IPS-20b (cell line): ENCODE measurements around the gene CLEC18C.
"Not testable (repeated sequence)": the region's sequence is repeated elsewhere in the genome, so short reads cannot be mapped to it uniquely, and the experiment has no call there.

Source experiments
- H3K27ac ChIP-seq: one replicate; pipeline ENCODE4 v1.5.1; 2013; ENCODE audit warnings: low read length
- H3K27me3 ChIP-seq: 2 replicates; pipeline ENCODE4 v1.6.1; 2013; ENCODE audit warnings: mild to moderate bottlenecking, low read length, inconsistent platforms; ENCODE audit not compliant: insufficient read depth
- H3K36me3 ChIP-seq: 2 replicates; pipeline ENCODE4 v1.6.1; 2013; ENCODE audit warnings: low read depth, mild to moderate bottlenecking, inconsistent platforms, low read length, moderate library complexity; ENCODE audit not compliant: insufficient read depth
- H3K4me1 ChIP-seq: 2 replicates; pipeline ENCODE4 v1.6.1; 2013; ENCODE audit warnings: mild to moderate bottlenecking, control low read depth, inconsistent platforms, low read length, moderate library complexity; ENCODE audit not compliant: insufficient read depth
- H3K4me3 ChIP-seq: 2 replicates; pipeline ENCODE4 v1.5.1; 2013; ENCODE audit warnings: mild to moderate bottlenecking, low read length, inconsistent platforms
- H3K9ac ChIP-seq: 2 replicates; pipeline ENCODE4 v1.6.1; 2013; ENCODE audit warnings: low read depth, mild to moderate bottlenecking, inconsistent platforms, low read length, moderate library complexity
- H3K9me3 ChIP-seq: 2 replicates; pipeline ENCODE4 v1.6.1; 2013; ENCODE audit warnings: mild to moderate bottlenecking, low read depth, low read length, inconsistent platforms; ENCODE audit not compliant: insufficient read depth

CLEC18C gene

DNA sequence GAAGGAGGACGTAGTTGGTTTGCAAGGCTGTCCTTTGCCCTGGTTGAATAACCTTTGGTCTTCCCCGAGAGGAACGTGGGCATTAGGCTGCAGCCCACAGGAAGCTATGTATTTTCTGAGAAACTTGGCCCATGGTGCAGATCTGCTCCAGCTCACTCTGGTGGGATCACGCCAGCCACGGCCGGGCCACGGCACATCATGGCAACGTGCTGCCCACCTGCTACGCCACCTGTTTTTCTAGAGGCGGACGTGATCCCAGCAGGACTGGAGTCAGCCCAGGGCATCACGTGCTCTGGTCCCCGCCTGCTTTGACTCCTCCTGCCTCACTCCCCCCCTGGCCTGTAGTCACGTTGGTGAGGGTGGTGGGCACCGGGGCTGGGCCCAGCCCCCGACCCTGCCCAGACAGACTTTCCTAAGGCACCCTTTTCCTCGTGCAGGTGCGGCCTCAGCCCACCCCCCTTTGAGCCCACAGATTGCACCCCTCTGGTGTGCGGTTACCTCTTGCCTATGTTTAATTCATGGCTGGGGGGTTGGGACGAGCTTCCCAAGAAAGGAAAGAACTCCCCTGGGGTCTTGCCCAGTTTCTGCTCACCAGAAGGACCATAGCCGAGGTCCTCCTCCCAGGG is at the start of gene CLEC18C:
TSS of gene CLEC18C (plus strand) at position 576 of the 626 bp plus-strand sequence. CDS start 492 bp downstream, outside the sequence.
- H3K9me3 ChIP-seq, H3K4me1 ChIP-seq, H3K4me3 ChIP-seq, H3K9ac ChIP-seq, H3K27ac ChIP-seq, H3K36me3 ChIP-seq, H3K27me3 ChIP-seq: not testable (repeated sequence)

DNA sequence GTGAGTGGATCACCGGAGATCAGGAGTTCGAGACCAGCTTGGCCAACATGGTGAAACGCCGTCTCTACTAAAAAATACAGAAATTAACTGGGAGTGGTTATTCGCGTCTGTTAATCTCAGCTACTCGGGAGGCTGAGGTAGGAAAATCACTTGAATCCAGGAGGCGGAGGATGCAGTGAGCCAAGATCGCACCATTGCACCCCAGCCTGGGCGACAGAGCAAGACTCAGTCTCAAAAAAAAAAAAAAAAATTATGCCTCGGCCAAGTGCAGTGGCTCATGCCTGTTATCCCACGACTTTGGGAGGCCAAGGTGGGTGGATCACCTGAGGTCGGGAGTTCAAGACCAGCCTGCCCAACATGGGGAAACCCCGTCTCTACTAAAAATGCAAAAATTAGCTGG is 49.8 kb upstream of the CLEC18C start:
- H3K27me3 ChIP-seq, H3K9me3 ChIP-seq, H3K4me1 ChIP-seq, H3K9ac ChIP-seq, H3K27ac ChIP-seq, H3K4me3 ChIP-seq: not testable (repeated sequence)
- peaks cover 53% of the 10 kb centered on the region for H3K36me3 ChIP-seq

DNA sequence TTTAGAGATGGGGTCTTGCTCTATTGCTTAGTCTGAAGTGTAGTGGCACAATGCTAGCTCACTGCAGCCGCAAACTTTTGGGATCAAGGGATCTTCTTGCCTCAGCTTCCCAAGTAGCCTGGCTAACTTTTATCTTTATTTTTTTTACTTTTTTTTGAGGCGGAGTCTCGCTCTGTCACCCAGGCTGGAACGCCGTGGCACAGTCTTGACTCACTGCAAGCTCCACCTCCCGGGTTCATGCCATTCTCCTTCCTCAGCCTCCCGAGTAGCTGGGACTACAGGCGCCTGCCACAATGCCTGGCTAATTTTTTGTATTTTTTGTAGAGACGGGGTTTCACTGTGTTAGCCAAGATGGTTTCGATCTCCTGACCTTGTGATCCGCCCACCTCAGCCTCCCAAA is 47.4 kb upstream of the CLEC18C start:
- H3K4me3 ChIP-seq, H3K4me1 ChIP-seq, H3K27me3 ChIP-seq, H3K27ac ChIP-seq, H3K9me3 ChIP-seq, H3K9ac ChIP-seq: not testable (repeated sequence)
- H3K36me3 ChIP-seq = peaks cover 75% of the 10 kb centered on the region

DNA sequence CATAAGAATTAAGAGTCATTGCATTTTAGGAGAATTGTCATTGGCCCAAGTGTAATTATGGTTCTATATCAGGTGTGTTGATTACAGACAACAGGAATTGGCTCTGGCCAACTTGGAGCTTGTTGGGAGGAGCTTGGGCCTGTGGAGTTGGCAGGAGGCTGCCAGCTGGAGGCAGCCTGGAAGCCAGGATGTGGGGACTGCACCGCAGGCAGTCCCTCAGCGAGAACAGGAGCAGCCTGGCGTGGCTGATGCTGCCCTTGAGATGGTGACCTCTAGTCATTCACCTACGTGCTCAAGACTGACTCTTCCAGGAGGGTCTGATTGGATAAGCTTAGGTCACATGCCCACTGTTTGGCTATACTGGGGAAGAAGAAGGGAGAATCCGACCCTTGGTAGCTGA is 45.9 kb upstream of the CLEC18C start:
- H3K9ac ChIP-seq, H3K4me3 ChIP-seq, H3K27ac ChIP-seq, H3K4me1 ChIP-seq, H3K27me3 ChIP-seq, H3K9me3 ChIP-seq: not testable (repeated sequence)
- H3K36me3 ChIP-seq = peaks cover 76% of the 10 kb centered on the region

DNA sequence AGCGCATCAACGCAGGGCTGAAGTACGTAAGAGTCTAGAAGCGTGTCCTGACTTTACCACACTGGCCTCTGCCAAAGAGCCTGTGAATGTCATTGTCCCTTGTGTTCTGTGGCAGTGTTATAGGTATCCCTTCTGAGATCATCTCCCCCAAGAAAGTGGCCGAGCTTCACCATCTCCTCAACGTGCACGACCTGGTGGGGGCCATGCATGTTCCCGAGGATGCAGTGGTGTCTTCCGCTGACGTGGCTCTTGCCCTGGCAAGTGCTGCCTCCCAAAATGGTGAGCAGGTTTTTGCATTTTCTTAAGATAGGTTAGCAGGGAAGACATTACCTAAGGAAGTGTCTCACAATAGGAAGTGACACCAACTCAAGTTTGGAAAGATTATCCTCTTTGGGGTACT is 44.7 kb upstream of the CLEC18C start:
- H3K4me3 ChIP-seq, H3K9ac ChIP-seq, H3K4me1 ChIP-seq, H3K9me3 ChIP-seq, H3K27ac ChIP-seq, H3K27me3 ChIP-seq: not testable (repeated sequence)
- H3K36me3 ChIP-seq = peaks cover 74% of the 10 kb centered on the region

DNA sequence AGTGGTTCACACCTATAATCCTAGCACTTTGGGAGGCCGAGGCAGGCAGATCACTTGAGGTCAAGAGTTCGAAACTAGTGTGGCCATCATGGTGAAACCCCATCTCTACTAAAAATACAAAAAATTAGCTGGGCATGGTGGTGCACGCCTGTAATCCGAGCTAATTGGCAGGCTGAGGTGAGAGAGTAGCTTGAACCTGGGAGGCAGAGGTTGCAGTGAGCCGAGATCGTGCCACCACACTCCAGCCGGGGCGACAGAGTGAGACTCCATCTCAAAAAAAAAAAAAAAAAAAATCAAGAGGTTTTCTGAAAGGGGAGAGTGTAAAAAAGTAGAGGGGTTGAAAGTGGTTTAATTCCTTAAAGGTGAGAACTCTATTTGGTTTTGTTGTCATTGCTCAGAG is 37.8 kb upstream of the CLEC18C start:
- H3K4me1 ChIP-seq = not testable (repeated sequence)

DNA sequence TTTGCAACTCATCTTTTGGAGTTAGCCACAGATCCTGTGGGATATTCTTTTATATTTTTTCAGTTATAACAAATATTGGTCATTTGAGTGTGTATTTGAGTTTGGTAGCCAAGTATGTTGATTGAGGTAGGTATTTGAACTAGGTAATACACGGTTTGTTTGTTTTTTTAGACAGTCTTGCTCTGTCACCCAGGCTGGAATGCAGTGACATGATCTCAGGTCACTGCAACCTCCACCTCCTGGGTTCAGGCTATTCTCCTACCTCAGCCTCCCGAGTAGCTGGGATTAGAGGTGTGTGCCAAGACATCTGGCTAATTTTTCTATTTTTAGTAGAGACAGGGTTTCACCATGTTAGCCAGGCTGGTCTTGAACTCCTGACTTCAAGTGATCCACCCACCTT is 37.0 kb upstream of the CLEC18C start:
- peaks cover 72% of the 10 kb centered on the region for H3K36me3 ChIP-seq
- H3K27ac ChIP-seq, H3K9ac ChIP-seq, H3K9me3 ChIP-seq, H3K4me1 ChIP-seq, H3K27me3 ChIP-seq, H3K4me3 ChIP-seq: not testable (repeated sequence)

More for the DNA sequence above, 37.8 kb upstream of the CLEC18C start:
- H3K36me3 ChIP-seq = peaks cover 74% of the 10 kb centered on the region
- not testable (repeated sequence) for H3K27me3 ChIP-seq, H3K9me3 ChIP-seq, H3K27ac ChIP-seq, H3K4me3 ChIP-seq, H3K9ac ChIP-seq

DNA sequence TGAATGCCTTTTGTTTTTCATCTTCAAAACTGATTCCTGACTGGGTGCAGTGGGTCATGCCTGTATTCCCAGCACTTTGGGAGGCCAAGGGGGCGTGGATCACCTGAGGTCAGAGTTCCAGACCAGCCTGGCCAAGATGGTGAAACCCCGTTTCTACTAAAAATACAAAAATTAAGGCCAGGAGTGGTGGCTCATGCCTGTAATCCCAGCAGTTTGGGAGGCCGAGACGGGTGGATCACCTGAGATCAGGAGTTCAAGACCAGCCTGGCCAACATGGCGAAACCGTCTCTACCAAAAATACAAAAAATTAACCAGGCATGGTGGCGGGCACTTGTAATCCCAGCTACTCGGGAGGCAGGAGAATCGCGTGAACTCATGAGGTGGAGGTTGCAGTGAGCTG is 30.8 kb upstream of the CLEC18C start:
- H3K9ac ChIP-seq, H3K9me3 ChIP-seq, H3K27me3 ChIP-seq, H3K27ac ChIP-seq, H3K4me3 ChIP-seq, H3K4me1 ChIP-seq: not testable (repeated sequence)
- H3K36me3 ChIP-seq = peaks cover 59% of the 10 kb centered on the region

DNA sequence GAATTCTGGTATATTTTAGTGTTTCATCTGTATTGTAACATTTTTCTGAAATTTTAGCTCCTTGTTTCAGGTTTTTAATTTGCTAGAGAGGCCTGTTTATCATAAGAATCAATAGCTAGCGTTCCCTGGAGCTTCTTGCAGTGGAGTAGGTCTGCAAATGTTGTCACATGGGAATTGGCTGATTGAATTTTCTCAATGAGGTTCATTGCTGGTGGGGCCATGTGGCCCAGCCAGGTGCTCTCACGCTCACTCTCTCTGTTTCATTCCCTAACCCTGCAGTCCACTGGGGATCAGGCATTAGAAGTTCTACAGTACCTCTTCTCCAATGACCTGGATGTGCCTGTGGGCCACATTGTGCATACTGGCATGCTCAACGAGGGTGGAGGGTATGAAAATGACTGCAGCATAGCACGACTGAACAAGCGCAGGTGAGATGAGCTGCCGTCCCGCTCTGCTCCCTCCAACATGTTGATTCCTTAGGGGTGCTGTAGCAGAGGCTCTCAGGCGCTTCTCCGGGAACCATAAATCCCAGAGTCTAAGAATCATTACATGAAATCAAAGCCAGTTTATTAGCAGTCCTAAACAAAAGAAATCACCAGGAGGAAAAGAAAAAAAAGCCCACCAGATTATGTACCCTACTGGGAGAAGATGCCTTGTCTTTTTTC is 30.2 kb upstream of the CLEC18C start:
- H3K27me3 ChIP-seq, H3K4me1 ChIP-seq, H3K9ac ChIP-seq, H3K9me3 ChIP-seq, H3K27ac ChIP-seq, H3K4me3 ChIP-seq: not testable (repeated sequence)
- peaks cover 62% of the 10 kb centered on the region for H3K36me3 ChIP-seq

DNA sequence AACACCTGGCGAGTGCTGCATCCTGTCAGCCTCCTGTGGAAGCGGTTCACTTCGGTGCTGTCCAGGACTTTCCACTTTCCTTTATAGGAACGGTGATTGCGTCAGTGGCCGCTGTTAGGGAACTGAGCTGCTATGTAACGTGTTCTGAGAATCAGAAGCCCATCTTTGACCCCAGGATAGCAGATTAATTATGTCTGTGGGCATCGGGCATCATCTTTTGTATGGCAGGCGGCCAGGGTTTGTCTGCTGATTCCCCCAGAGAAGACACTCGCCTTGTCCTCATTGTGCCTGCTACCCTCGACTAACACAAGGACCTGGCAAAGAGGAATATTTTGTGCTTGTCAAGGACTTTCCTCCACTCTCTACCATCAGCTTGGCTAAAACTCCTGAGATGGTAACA is 25.7 kb upstream of the CLEC18C start:
- not testable (repeated sequence) for H3K27ac ChIP-seq, H3K4me1 ChIP-seq, H3K27me3 ChIP-seq, H3K4me3 ChIP-seq, H3K9me3 ChIP-seq, H3K9ac ChIP-seq
- peaks cover 71% of the 10 kb centered on the region for H3K36me3 ChIP-seq

DNA sequence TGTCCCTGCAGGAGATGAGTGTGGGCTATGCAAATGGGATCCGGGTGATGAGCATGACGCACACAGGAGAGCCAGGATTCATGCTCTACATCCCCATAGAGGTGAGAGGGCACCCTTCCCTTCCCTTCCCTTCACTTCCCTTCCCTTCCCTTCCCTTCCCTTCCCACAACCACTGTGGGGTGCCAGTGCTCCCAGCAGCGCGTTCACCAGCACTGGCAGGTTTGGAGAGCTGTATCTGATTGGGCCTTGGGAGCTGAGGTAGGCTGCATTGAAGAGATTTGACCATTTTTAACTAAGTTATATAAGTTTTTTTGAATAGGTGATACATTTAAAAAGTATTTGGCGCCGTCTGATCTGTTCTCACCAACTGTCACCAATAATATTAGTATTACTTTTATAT is 25.1 kb upstream of the CLEC18C start:
- not testable (repeated sequence) for H3K9ac ChIP-seq, H3K4me3 ChIP-seq, H3K27me3 ChIP-seq, H3K4me1 ChIP-seq, H3K27ac ChIP-seq, H3K9me3 ChIP-seq
- H3K36me3 ChIP-seq = peaks cover 71% of the 10 kb centered on the region

DNA sequence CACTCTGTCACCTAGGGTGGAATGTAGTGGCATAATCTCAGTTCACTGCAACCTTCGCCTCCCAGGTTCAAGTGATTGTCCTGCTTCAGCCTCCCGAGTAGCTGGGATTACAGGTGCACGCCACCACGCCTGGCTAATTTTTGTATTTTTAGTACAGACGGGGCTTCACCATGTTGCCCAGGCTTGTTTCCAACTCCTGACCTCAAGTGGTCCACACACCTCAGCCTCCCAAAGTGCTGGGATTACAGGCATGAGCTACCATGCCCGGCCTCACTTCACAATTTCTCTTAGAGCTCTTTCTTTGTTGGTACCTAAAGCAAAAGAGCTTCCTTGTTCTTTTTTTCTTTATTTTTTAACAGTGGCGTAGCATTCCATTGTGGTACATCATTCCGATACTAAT is 24.3 kb upstream of the CLEC18C start:
- H3K27ac ChIP-seq, H3K4me1 ChIP-seq, H3K9ac ChIP-seq, H3K4me3 ChIP-seq, H3K27me3 ChIP-seq, H3K9me3 ChIP-seq: not testable (repeated sequence)
- peaks cover 72% of the 10 kb centered on the region for H3K36me3 ChIP-seq
